ENCODE data around the gene SAT1.

The SAT1 gene

DNA sequence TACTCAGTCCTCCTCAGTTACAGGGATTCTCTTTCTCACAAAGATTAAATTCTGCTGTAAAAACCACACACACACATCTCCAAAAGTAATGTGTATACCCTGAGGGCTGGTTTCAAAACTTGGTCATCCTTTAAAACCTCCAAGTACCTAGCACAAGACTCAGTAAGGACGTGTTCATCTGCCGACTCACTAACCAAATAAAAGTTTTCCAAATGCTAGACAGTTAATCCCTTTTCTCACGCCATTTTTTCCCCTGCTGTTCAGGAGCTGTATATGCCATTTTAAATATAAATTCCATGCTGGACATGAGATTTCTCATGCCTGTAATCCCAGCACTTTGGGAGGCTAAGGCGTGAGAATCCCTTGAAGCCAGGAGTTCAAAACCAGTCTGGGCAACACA, 3.9 kb upstream of the SAT1 start:
- peak; percentile 58 for DNase-seq

DNA sequence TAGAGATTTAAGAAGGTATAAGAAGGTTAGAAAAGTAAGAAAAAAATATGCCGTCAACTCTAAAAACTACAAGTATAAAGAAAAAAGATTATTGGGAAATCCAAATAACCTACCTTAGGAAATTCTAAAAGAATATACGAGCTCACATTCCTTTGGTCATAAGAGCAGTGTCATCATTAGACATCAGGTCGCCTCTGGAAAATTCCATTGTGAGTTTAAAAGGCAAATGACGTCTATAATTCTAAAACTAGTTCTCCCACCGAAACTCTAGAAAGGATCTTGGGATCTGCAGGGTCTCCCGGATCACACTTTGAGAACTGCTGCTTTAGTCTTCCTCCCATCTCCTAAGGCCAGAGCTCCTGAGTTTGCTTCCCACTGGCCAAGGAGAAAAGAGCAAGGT, 518 bp upstream of the SAT1 start:
- no peak for DNase-seq

DNA sequence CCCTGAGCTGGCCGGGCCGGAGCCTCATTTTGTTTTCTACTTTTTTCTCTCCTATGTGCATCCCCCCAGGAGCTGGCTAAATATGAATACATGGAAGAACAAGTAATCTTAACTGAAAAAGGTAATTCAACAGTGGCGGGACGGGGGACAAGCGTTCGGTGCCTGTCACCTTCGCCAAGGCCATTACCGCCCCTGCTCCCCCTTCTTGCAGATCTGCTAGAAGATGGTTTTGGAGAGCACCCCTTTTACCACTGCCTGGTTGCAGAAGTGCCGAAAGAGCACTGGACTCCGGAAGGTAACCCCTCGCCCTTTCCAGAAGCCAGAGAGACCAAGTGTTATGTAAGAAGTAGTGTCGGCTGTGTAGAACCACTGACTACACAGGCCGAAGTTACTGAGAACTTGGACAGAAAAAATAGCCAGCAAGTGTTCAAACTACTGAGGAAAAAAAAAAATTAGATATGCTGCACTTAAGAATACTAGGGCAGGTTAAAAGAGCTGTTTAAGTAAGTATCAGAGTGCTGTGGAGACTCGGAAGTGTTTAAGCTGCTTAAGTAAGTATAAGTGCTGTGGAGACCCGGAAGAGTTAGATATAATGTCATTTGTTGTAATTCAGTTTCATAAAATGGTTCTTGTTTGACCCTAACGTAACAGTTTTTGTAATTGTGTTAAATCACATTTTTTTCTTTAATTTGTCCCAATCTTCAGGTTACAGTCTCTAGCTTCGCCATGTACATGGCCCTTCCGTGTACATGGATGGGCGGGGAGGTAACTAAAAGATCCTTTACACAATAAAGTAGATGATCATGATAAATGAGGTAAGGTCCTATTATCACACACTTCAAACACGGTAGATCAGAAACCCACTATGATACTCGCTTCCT, 856 bp downstream of the SAT1 start:
- DNase-seq: no peak

DNA sequence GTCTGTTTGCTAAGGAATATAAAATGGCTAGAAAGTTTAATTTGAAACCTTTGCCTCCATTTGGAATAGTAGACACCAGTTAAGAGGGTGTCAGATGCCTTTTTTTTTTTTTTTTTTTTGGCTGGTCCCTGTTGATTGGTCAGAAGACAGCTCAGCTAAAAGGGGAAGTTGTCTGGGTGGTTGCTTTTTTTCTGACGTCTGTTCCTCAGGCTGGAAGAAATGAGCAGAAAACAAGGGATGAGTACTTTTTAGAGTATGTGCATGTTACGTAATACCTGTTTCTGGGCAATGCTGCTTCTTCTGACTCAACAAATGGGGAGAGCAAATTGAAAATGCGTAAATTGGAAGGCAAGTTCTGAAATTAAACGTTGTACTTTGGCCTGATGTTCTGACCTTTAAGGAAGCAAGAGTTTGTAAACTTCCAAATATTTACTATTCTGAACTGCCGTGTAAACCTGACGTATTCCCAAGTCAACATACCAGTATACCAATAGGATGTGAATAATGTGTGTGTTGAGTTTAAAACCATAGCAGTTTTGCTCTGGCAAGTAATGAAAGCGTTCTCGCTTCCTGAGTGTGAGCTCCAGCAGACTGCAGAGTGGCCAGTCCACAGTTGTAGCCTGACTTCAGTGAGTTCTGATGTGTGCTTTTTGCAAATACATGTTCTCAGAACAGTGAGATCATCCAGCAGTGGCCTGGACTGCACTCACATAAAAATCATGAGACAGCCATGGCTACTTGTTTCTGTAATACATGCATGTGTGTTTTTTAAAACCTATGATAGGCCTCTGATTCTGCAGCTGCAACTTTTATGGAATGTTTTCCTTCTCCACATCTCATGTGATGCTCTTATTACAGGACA, 1.7 kb downstream of the SAT1 start:
- no peak for DNase-seq

DNA sequence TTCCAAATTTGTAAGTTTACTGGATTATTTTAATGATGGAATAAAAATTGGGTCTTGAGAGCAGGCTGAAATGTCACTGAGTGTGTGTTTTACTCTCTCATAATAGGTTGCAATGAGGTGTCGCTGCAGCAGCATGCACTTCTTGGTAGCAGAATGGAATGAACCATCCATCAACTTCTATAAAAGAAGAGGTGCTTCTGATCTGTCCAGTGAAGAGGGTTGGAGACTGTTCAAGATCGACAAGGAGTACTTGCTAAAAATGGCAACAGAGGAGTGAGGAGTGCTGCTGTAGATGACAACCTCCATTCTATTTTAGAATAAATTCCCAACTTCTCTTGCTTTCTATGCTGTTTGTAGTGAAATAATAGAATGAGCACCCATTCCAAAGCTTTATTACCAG, 2.6 kb downstream of the SAT1 start:
- DNase-seq: no peak

DNA sequence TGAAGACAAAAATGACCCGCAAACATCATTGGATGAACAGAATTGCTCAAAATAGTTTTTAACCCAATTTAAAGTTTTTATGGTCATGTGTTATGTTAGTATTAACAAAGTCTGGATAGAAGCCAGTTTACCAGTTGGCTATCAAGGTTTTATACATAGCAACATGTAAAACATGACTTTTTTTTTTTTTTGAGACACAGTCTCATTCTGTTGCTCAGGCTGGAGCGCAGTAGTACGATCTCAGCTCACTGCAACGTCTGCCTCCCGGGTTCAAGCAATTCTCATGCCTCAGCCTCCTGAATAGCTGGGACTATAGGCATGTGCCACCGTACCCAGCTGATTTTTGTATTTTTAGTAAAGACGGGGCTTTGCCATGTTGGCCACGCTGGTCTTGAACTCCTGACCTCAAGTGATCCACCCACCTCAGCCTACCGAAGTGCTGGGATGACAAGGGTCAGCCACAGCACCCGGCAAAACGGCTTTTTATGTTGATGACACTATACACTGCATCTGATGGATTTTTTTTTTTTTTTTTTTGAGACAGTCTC, 3.4 kb downstream of the SAT1 start:
- DNase-seq: no peak

DNA sequence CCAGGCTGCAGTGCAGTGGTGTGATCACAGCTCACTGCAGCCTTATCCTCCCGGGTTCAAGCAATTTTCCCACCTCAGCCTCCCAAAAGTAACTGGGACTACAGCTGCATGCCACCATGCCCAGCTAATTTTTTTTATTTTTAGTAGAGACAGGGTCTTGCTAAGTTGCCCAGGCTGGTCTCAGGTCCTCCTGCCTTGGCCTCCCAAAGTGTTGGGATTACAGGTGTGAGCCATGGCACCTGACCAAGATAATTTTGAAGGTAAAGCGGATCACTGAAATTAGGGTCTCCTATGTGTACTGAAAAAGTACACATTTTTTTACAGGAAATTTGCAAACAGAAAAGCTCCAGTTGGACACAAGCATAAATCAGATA, 4.8 kb downstream of the SAT1 start:
- no peak for DNase-seq

DNA sequence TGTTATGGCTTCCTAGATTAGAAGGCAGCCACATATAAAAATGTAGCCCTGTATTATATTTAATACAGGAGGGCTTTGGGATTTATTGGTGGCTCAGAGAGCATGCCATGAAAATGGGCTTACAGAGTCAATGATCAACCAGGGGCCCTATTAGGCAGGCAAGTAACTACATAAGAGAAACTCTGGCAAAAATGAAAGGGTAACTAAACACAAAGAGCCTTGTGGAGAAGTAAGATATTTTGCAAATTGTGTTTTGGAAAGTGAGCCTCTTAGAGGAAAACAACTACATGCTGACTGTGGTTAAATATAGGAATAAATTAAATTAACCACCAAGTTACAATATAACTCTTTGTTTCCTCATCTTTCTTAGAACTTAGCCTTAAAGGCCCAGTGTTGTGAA, 5.5 kb downstream of the SAT1 start:
- DNase-seq: no peak

DNA sequence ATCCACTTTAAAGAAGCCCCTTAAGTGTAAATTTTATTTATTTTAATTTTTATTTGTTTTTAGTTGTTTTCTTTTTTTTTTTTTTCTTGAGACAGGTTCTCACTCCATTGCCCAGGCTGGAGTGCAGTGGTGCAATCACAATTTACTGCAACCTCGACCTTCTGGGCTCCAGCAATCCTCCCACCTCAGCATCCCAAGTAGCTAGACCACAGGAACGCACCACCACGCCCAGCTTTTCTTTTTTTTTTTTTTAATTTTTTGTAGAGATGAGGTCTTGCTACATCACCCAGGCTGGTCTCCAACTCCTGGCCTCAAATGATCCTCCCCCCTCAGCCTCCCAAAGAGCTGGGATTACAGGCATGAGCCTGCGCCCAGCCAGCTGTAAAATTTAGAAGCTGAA, 6.0 kb downstream of the SAT1 start:
- no peak for DNase-seq

DNA sequence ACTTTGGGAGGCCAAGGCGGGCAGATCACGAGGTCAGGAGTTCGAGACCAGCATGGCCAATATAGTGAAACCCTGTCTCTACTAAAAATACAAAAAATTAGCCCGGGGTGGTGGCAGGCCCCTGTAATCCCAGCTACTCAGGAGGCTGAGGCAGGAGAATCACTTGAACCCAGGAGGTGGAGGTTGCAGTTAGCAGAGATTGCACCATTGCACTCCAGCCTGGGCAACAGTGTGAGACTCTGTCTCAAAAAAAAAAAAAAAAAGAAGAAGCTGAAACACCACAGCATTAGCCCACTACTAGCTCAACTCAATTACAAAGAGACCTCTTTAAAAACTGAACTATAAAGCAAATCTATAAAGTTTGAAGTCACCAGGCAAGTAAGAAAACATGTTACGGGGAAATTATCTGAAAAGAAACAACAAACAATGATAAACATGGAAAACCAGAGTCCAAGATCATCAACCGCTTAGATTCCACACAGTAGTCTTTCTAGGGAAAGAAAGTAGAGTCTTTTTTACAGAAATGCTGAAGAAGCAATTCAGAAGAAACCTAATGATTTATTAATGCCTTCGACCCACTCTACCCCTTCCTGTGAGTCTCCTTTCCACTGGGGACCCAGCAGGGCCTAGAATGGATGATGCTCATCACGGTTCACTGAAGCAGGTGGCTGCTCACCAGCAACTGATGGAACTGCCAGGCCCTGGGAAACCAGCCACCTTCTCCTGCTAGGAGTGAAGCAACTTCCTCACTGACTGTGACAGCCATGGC, 6.6 kb downstream of the SAT1 start:
- DNase-seq: no peak

DNA sequence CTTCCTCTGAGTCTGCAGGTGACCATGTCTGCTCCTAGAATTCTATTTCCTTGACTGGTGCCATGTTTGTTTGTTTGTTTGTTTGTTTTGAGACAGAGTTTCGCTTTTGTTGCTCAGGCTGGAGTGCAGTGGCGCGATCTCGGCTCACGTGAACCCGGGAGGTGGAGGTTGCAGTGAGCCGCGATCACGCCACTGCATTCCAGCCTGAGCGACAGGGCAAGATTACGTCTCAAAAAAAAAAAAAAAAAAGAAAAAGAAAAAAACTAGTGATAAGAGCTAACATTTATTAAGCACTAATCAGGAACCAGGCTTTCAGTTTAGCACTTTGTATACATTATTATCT, 7.2 kb downstream of the SAT1 start:
- no peak for DNase-seq

DNA sequence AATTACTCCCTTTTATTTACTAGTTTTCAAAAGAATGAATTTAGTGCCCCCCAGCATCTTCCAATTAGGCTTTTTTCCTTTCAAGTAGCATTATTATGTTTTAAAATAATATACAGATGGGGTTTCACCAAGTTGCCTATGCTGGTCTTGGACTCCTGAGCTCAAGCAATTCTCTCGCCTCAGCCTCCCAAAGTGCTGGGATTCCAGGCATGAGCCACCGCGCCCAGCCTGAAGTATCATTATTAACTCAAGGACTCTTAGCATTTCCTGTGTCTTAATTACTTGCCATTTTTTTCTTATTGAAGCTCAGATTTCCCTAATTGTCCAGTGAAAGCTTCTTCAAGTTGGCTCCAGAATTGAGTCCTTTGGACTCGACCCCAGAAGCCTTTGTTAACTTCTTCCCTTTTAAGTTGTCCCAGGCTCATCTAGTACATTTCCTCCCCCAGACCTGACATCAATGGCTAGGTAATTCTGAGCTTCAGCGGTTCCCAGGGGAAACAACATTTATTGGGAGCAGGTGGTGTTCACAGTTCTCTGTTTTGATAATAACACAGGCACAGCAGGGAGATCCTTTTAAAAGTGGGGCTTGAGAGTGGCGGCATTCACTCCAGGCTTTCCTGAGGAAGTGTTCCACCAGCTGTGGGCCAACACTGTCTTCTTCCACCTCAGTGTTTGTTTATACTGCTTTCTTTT, 10.0 kb downstream of the SAT1 start:
- DNase-seq: no peak

DNA sequence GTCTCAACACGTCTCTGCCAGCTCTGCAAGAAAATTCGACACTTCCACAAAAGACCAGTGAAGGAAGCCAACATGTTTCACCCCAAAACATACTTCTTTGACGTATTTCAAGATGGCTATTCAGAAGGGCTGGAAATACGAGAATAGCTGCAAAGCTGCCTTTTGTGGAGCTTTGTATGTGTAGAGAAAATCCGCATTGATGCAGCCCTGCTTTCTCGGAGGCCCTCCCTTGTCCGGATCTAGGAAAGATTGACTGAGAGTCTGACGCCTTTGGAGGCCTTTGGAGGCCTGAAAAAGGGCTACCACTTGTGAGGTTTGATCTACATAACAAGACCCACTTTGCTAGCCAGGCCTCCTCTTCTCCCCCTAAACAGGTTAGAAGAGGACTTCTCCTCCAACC, 12.2 kb downstream of the SAT1 start:
- no peak for DNase-seq

DNA sequence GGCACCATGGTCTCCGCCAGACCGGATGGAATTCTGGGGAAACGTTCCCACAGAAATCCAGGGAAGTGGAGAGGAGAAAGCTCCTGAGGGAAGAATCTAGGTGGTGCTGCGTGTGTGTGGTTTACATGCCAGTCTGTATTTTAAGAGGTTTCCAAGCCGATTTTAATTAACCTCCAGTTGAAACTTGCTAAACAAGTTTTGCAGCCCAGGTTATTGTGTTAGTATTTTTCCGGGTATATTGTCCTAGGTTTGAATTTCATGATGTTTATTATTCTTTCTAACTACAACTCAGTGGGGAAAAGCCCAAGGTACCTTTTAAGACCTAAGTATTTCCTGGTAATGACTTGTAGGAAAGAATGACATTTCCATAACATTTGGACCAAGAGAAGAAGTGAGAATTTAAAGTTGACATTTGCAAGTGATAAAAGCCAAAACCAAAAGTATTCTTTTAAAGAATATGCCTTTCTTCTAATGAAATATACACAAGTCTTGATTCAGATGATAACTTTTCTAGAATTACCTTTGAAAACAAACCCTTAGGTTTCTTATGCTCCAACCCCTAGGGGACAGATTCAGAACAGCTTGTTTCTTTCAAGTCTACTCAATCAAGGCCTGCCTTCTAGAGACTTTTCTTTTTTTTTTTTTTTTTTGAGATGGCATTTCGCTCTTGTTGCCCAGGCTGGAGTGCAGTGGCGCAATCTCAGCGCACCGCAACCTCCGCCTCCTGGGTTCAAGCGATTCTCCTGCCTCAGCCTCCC, 14.6 kb downstream of the SAT1 start:
- DNase-seq: no peak

DNA sequence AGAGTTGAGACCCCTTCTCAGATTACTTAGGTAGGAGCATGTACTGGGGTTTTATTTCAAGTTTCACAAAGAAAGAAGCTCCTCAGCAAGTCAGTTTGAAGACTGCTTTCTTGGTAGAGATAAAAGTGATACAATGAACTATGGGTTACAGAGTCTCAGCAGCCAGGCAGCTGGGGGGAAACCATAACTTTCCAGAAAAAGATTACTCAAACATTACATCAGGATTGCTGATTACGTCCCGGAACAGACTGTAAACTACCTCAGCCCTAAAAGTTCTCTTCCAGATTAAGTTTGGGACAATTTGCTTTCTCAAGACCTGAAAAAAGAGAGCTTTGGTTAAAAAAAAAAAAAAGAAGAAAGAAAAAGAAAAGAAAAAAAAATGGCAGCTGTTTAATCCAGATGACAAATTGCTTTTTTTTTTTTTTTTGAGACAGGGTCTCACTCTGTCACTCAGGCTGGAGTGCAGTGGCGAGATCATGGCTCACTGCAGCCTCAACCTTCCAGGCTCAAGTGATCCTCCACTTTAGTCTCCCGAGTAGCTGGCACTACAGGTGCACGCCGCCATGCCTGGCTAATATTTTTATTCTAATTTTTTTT, 16.6 kb downstream of the SAT1 start:
- no peak for DNase-seq

DNA sequence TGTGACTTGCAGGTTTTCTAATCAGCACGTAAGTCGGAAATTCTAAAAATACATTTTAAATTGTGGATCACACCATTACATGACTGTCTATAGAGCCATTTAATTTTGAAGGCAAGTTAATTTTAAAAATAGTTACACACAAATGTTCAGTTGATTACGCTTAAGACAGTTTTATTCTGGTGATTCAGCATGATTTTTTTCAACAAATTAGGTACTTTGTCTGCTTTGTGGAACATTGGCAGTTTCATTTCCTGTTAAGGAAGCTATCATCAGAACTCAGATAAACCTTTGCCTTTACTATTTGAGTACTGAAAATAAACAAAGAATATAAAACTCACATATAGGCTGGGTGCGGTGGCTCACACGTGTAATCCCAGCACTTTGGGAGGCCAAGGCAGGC, 19.5 kb downstream of the SAT1 start:
- no peak for DNase-seq

DNA sequence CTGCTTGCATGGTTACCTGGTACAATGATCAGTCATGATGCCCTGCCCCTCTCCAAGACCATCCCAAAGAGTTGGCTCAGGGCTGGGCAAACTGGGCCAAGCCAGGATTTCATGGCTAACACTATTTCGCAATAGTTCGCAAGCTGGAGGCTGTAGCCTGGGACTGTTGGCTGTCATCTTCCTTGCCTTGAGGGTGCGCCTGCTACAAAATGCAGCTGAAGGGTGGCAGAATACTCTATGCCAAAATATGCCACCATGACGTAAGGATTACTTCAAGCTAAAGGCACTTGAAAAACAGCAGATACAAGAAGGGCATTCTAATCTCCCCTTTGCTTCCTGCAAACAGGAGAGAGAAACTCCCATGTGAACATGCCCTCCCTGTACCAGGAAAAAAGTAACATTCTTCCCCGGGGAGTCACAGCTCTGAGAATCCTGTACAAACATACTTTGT, 21.0 kb downstream of the SAT1 start:
- peak; percentile 76 for DNase-seq

DNA sequence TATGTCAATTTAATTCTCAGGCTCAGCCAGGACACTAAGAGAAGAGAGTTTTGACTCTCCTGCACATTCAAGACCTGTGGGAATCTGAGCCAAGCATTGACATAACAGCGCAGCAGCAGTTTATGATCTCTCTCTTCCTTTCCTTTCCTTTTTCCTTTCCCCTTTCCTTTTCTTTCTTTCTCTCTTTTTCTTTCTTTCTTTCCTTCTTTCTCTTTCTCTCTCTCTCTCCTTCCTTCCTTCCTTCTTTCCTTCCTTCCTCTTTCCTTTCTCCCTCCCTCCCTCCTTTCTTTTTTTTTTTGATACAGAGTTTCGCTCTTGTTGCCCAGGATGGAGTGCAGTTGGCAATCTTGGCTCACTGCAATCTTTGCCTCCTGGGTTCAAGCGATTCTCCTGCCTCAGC, 21.6 kb downstream of the SAT1 start:
- no peak for DNase-seq

DNA sequence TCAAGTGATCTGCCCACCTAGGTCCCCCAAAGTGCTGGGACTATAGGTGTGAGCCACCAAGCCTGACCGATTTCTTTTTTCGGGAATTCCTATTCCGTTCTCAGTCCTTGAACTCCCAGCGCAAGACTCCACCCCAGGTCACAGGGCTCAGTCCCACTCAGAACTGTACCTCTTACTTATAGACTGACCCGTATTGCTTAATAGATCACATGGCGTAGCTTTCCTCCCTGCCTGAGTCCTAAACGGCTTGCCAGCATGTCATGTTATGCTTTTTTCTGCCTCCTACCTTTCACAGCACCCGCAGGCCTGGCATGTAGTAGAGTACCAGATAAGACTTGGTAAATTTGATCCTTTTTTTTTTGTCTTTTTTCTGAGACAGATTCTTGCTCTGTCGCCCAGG, 22.4 kb downstream of the SAT1 start:
- no peak for DNase-seq

DNA sequence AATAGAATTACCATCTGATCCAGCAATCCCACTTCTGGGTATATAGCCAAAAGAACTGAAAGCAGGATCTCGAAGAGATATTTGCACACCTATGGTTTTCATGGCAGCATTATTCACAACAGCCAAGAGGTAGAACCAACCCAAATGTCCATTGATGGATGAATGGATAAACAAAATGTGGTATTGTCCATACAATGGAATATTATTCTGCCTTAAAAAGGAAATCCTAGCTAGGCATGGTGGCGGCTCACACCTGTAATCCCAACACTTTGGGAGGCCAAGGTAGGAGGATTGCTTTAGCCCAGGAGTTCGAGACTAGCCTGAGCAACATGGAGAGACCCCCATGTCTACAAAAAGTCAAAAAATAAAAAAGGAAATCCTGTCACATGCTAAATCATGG, 27.3 kb downstream of the SAT1 start:
- no peak for DNase-seq

DNA sequence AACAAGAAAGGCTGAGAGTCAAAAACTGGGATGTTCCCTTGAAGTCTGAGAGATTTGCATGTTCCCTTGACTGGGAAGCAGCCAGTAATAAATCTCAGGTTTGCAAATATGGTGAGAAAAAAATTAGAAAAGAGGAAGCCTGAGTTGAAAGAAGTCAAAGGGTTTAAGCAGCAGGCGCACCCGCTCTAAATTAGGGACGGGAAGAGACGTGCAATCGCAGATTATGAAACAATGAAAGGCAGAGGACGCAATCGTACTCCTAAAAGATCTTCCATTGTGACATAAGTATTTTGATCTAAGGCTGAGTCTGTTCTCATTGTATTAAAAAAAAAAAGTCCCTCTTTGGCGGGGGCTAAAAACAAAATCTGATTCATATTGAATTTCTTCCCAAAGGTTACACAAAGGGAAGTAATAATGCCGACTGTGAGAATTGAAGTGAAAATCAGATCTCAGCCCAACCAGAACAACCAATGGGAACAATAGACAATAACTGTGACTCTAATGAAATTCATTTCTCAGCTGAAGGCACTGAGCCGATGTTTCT, 28.2 kb downstream of the SAT1 start:
- no peak for DNase-seq

Measured in kidney glomerular epithelial cell (primary cell).